Body of pancreas (tissue), 4 donors: ENCODE measurements around the gene CCDC149.

Experiments used
- CTCF ChIP-seq, 7 experiments: fragments of 450-650 bp in 4 of 7; fragments of 200-600 bp in 3 of 7; sonication (generic) in 3 of 7; IDR thresholded peaks; one replicate each; pipeline ENCODE4 v1.5.1; 2016 to 2019; ENCODE audit warnings: antibody characterized with exemption in 7 of 7
- POLR2A ChIP-seq, 3 donors: fragments of 450-650 bp; IDR thresholded peaks; one replicate each; pipeline ENCODE4 v1.6.1; 2016; ENCODE audit warnings: antibody characterized with exemption in 3 of 3, mild to moderate bottlenecking in 2 of 3

GRCh38 chr4:24934311-24934710 is 21.5 kb upstream of the CCDC149 start:
- TF ChIP-seq CTCF (IDR thresholded peaks at IDR 0.05) (no peak), POLR2A (IDR thresholded peaks at IDR 0.05) (no peak)
